Keratinocyte (primary cell): ENCODE data around the gene DPP10. TPM values are rescaled to one million over a fixed set of nuclear protein-coding genes. Genes with fewer than 3 reads are reported as not detected.

Experiments used
- DNase-seq: peaks from one replicate; pipeline ENCODE4 v3.0.0-alpha.2; 2011; ENCODE audit warnings: low read depth, missing footprints, low spot score
- FAIRE-seq: peaks from 2 replicates; lab custom pipeline; 2011; peaks lifted over from hg19 to GRCh38; lab: Jason Lieb, UNC
- H2AFZ ChIP-seq: 2 replicates; pipeline ENCODE4 v1.6.0; 2012; ENCODE audit warnings: low read length, control low read depth, inconsistent platforms; ENCODE audit not compliant: control insufficient read depth
- H3K27ac ChIP-seq: 2 replicates; pipeline ENCODE4 v1.5.1; 2011; ENCODE audit warnings: low read length; ENCODE audit not compliant: control insufficient read depth, insufficient read depth
- H3K27me3 ChIP-seq: 3 replicates; pipeline ENCODE4 v1.6.0; 2011; ENCODE audit warnings: low read length; ENCODE audit not compliant: control insufficient read depth, insufficient read depth; ENCODE audit errors: extremely low read depth
- H3K36me3 ChIP-seq, 2 experiments: 2 replicates in 1 of 2; 3 replicates in 1 of 2; pipeline ENCODE4 v1.5.1; 2011; ENCODE audit warnings: low read length in 2 of 2, mild to moderate bottlenecking in 1 of 2; ENCODE audit not compliant: control insufficient read depth in 2 of 2, insufficient read depth in 2 of 2; ENCODE audit errors: extremely low read depth in 1 of 2
- H3K4me1 ChIP-seq: 3 replicates; pipeline ENCODE4 v1.5.1; 2011; ENCODE audit warnings: low read length; ENCODE audit not compliant: control insufficient read depth, insufficient read depth; ENCODE audit errors: extremely low read depth
- H3K4me2 ChIP-seq: 3 replicates; pipeline ENCODE4 v1.6.0; 2011; ENCODE audit warnings: low read depth, low read length; ENCODE audit not compliant: control insufficient read depth, insufficient read depth; ENCODE audit errors: extremely low read depth
- H3K4me3 ChIP-seq, 3 experiments: fragments of 200-600 bp in 1 of 3; sonication (generic) in 1 of 3; 2 replicates in 2 of 3; 3 replicates in 1 of 3; pipeline ENCODE4 v1.5.1; 2011 to 2016; ENCODE audit warnings: low read length in 3 of 3, mild to moderate bottlenecking in 3 of 3, control low read depth in 2 of 3, inconsistent platforms in 1 of 3, low read depth in 1 of 3, mixed read lengths in 1 of 3, mixed run types in 1 of 3, moderate library complexity in 1 of 3; ENCODE audit not compliant: control insufficient read depth in 2 of 3, insufficient read depth in 2 of 3; ENCODE audit errors: extremely low read depth in 1 of 3
- H3K79me2 ChIP-seq: 2 replicates; pipeline ENCODE4 v1.6.0; 2012; ENCODE audit warnings: low read length; ENCODE audit not compliant: control insufficient read depth, insufficient read depth
- H3K9ac ChIP-seq: 3 replicates; pipeline ENCODE4 v1.6.0; 2011; ENCODE audit warnings: low read length; ENCODE audit not compliant: control insufficient read depth, insufficient read depth; ENCODE audit errors: extremely low read depth
- H3K9me1 ChIP-seq: 3 replicates; pipeline ENCODE4 v1.6.0; 2011; ENCODE audit warnings: low read length; ENCODE audit not compliant: control insufficient read depth, insufficient read depth; ENCODE audit errors: extremely low read depth
- H3K9me3 ChIP-seq: 2 replicates; pipeline ENCODE4 v1.5.1; 2012; ENCODE audit warnings: low read depth, low read length; ENCODE audit not compliant: control insufficient read depth
- H4K20me1 ChIP-seq: 3 replicates; pipeline ENCODE4 v1.6.0; 2011; ENCODE audit warnings: low read length; ENCODE audit not compliant: control insufficient read depth, insufficient read depth; ENCODE audit errors: extremely low read depth
- CTCF ChIP-seq, 3 experiments: IDR thresholded peaks in 1 of 3; conservative IDR thresholded peaks in 1 of 3; optimal IDR thresholded peaks in 1 of 3; 2 replicates in 2 of 3; 3 replicates in 1 of 3; pipeline versions ENCODE3 to v1.5.1; 2011; ENCODE audit warnings: low read length in 3 of 3, mild to moderate bottlenecking in 3 of 3, moderate library complexity in 2 of 3, control low read depth in 1 of 3, inconsistent platforms in 1 of 3; ENCODE audit not compliant: insufficient read depth in 2 of 3; ENCODE audit errors: extremely low read depth in 1 of 3
- EZH2 ChIP-seq: IDR thresholded peaks from one replicate; pipeline ENCODE4 v1.6.1; 2012; ENCODE audit warnings: inconsistent platforms, mild to moderate bottlenecking, low read length, moderate library complexity
- dilution Hi-C: fragments of 300-500 bp; cut with MboI; formaldehyde crosslinking; loops from one replicate; pipeline ENCODE4 v1.7.0; 2020; ENCODE audit warnings: low sequenced_read_pairs; ENCODE audit not compliant: extremely low pct_ligation_motif_present
- polyA plus RNA-seq, 5 experiments: library from polyadenylated mRNA; depleted of rRNA in 3 of 5; stranded (reverse) in 3 of 5; stranded (forward) in 1 of 5; unstranded in 1 of 5; fragments of >200 nt; gene quantifications; 1 replicate in 1 of 5; 2 replicates in 3 of 5; 3 replicates in 1 of 5; pipeline versions ENCODE4 v1.2.1 to v1.2.3, GENCODE V29; 2011 to 2012; ENCODE audit warnings: missing spikeins in 2 of 5, low read depth in 1 of 5, low replicate concordance in 1 of 5

Gene DPP10
- polyA plus RNA-seq, 1 donor (not counting 4 experiments of a cell fraction or from before 2014, with no cell fraction given): not detected

GRCh38 chr2:114789989-114790388 lies 347.5 kb downstream of the DPP10 start:
- no peak for DNase-seq
- TF ChIP-seq CTCF (optimal IDR thresholded peaks at IDR 0.05 in 1 of 3, IDR thresholded peaks at IDR 0.05 in 1 of 3, conservative IDR thresholded peaks at IDR 0.05 in 1 of 3; ENCODE audit: extremely low read depth in 1 of 3, insufficient read depth in 2 of 3, low read length in 3 of 3) (no peak), EZH2 (no peak)
- no peak overlapping the region for H3K4me2 ChIP-seq
- H4K20me1 ChIP-seq: no peaks in the 10 kb centered on the region
- no peak overlapping the region for H3K27ac ChIP-seq
- no peaks in the 10 kb centered on the region for H3K4me1 ChIP-seq
- dilution Hi-C loops: no loop called here
- H3K9me3 ChIP-seq: no peaks in the 10 kb centered on the region
- H3K9ac ChIP-seq: no peak overlapping the region
- no peaks in the 10 kb centered on the region for H3K36me3 ChIP-seq
- no peak for FAIRE-seq
- no peak overlapping the region for H3K4me3 ChIP-seq
- no peaks in the 10 kb centered on the region for H3K9me1 ChIP-seq
- no peaks in the 10 kb centered on the region for H3K79me2 ChIP-seq
- H3K27me3 ChIP-seq: no peaks in the 10 kb centered on the region
- no peak overlapping the region for H2AFZ ChIP-seq

- dilution Hi-C loops: no loop called here
- Histone ChIP-seq H2AFZ (no peak overlapping the region), H3K4me3 (no peak overlapping the region), H3K4me2 (no peak overlapping the region), H3K27ac (no peak overlapping the region), H3K9ac (no peak overlapping the region), H3K9me3 (no peaks in the 10 kb centered on the region), H3K4me1 (no peaks in the 10 kb centered on the region), H3K27me3 (no peaks in the 10 kb centered on the region), H3K36me3 (no peaks in the 10 kb centered on the region), H3K79me2 (no peaks in the 10 kb centered on the region), H4K20me1 (no peaks in the 10 kb centered on the region), H3K9me1 (no peaks in the 10 kb centered on the region)
- TF ChIP-seq CTCF (optimal IDR thresholded peaks at IDR 0.05 in 1 of 3, IDR thresholded peaks at IDR 0.05 in 1 of 3, conservative IDR thresholded peaks at IDR 0.05 in 1 of 3; ENCODE audit: extremely low read depth in 1 of 3, insufficient read depth in 2 of 3, low read length in 3 of 3) (no peak), EZH2 (no peak)
- DNase-seq (no peak), FAIRE-seq (no peak)
Observed at GRCh38 chr2:114797540-114797939, 355.1 kb downstream of the DPP10 start.
